B cell (primary cell): ENCODE data around the gene SERPINB1.

Experiments
- CTCF ChIP-seq: fragments of 200-600 bp; IDR thresholded peaks from one replicate; pipeline ENCODE4 v1.8.0; 2022; ENCODE audit warnings: antibody characterized with exemption, mild to moderate bottlenecking
- EZH2 ChIP-seq: IDR thresholded peaks from 2 replicates; pipeline ENCODE4 v1.6.1; 2012; ENCODE audit warnings: borderline replicate concordance, low read depth, mild to moderate bottlenecking, moderate library complexity, low read length; ENCODE audit not compliant: insufficient read depth, poor library complexity, severe bottlenecking

DNA sequence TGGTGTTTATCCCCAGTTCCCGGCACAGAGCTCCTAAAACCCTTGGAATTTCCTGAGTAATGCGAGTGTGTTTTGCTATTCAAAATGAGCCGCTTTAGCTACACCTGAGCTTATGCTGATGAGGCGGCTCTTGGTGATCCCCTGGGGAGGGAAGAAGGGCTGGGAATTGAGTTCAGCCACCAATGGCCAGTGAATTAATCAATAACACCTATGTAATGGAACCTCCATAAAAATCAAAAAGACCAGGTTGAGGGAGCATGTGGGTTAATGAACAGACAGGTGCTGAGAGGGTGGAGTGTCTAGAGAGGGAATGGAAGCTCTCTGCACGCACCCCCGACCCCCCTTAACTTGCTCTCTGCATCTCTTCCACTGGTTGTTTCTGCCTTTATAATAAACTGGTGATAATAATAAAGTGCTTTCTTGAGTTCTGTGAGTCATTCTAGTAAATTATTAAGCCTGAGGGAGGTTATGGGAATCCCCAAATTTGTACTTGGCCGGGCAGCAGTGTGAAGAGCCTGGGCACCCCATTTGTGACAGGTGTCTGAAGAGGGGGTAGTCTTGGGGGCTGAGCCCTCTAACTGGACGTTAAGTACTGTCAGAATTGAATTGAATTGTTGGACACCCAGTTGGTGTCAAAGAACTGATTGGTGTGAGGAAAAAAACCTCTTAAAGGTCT, 24.6 kb upstream of the SERPINB1 start:
- no peak for TF ChIP-seq CTCF
- TF ChIP-seq EZH2, result no peak
